HepG2 (cell line): Measurements from ENCODE around the gene TMEM33. TPM values are rescaled to one million over a fixed set of nuclear protein-coding genes. Genes with fewer than 3 reads are reported as not detected.

ENCODE experiments used
- ARNTL ChIP-seq: sonication (generic); formaldehyde crosslinking; IDR thresholded peaks from 2 replicates; pipeline ENCODE4 v1.4.0; 2020; ENCODE audit warnings: mild to moderate bottlenecking, missing genetic modification reagents
- CEBPZ ChIP-seq: IDR thresholded peaks from 2 replicates; pipeline ENCODE4 v1.6.1; 2012; ENCODE audit warnings: low read length, improper control_type of control experiment
- GLI4 ChIP-seq: sonication (generic); formaldehyde crosslinking; IDR thresholded peaks from 2 replicates; pipeline ENCODE4 v1.5.1; 2020; ENCODE audit warnings: missing genetic modification reagents, mild to moderate bottlenecking, moderate library complexity, borderline replicate concordance
- HES4 ChIP-seq: sonication (generic); formaldehyde crosslinking; IDR thresholded peaks from 2 replicates; pipeline ENCODE4 v1.9.0; 2021; ENCODE audit warnings: mild to moderate bottlenecking, missing genetic modification reagents, borderline replicate concordance
- MAFG ChIP-seq: sonication (generic); formaldehyde crosslinking; IDR thresholded peaks from 2 replicates; pipeline ENCODE4 v1.5.1; 2020; ENCODE audit warnings: mild to moderate bottlenecking, missing genetic modification reagents
- RBM22 ChIP-seq: fragments of 200-400 bp; formaldehyde crosslinking; optimal IDR thresholded peaks from 2 replicates; pipeline ENCODE3; 2017; ENCODE audit warnings: mild to moderate bottlenecking, low read length, moderate library complexity
- RNF2 ChIP-seq: fragments of 450-650 bp; conservative IDR thresholded peaks from 2 replicates; pipeline ENCODE4 v1.6.1; 2016; ENCODE audit warnings: low read depth
- SAP130 ChIP-seq: IDR thresholded peaks from 2 replicates; pipeline ENCODE4 v1.6.1; 2016; ENCODE audit warnings: low read depth
- TFE3 ChIP-seq: IDR thresholded peaks from 2 replicates; pipeline ENCODE4 v1.6.1; 2016
- YEATS4 ChIP-seq: sonication (generic); formaldehyde crosslinking; IDR thresholded peaks from 2 replicates; pipeline ENCODE4 v1.4.0; 2020; ENCODE audit warnings: missing genetic modification reagents, borderline replicate concordance
- ZNF17 ChIP-seq: sonication (generic); formaldehyde crosslinking; IDR thresholded peaks from 2 replicates; pipeline ENCODE4 v1.5.0; 2020; ENCODE audit warnings: mild to moderate bottlenecking, missing genetic modification reagents
- ZNF446 ChIP-seq: sonication (generic); formaldehyde crosslinking; IDR thresholded peaks from 2 replicates; pipeline ENCODE4 v1.5.0; 2020; ENCODE audit warnings: mild to moderate bottlenecking, missing genetic modification reagents
- ZNF674 ChIP-seq: sonication (generic); formaldehyde crosslinking; IDR thresholded peaks from 2 replicates; pipeline ENCODE4 v1.5.0; 2020; ENCODE audit warnings: low read depth, mild to moderate bottlenecking, missing genetic modification reagents
- polyA plus RNA-seq, 8 experiments: library from polyadenylated mRNA; depleted of rRNA in 3 of 8; stranded (reverse) in 7 of 8; unstranded in 1 of 8; fragments of >200 nt; fragmentation: Illumina TruSeq in 4 of 8; extraction: Trizol in 4 of 8; gene quantifications; 2 replicates each; pipeline versions ENCODE4 v1.2.1 to v1.2.3, GENCODE V29; 2011 to 2016; ENCODE audit warnings: low read depth in 4 of 8, missing spikeins in 1 of 8, mixed read lengths in 1 of 8; ENCODE audit not compliant: insufficient read depth in 1 of 8
- total RNA-seq, 5 experiments: library from RNA; depleted of rRNA; stranded (reverse); fragments of >200 nt; fragmentation: Illumina TruSeq; extraction: Trizol; gene quantifications; 2 replicates each; pipeline ENCODE4 v1.2.3, GENCODE V29; 2016; ENCODE audit warnings: low read depth in 1 of 5
- TF ChIP-seq, protein P1 (sequence below): sonication (generic); formaldehyde crosslinking; IDR thresholded peaks from 2 replicates; pipeline ENCODE4 v1.5.0; 2020; ENCODE audit warnings: mild to moderate bottlenecking, missing genetic modification reagents, borderline replicate concordance
- TF ChIP-seq, protein P2 (sequence below): sonication (generic); formaldehyde crosslinking; IDR thresholded peaks from 2 replicates; pipeline ENCODE4 v1.4.0; 2020; ENCODE audit warnings: missing genetic modification reagents

The TMEM33 gene
- total and polyA plus RNA-seq, 2 of the 13 experiments (the other 11 are each of a cell fraction or from before 2014, with no cell fraction given) = 36.1 to 66.6 TPM

DNA sequence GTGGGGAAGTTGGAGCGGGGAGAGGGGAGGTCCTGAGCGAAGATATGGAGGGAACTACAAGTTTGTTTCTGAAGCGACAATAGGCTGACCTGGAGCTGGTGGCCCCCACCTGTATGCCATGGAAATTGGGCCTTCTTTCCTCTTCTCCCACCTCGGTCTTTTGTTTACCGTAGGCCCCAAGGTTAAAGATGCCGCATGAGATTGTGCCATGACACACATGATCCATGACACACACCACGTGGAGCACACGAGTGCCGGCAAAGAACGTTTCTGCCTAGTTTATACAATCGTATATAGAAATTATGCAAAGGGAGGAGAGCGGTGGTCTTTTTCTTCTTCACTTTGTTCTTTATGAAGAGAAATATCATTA lies 408 bp downstream of the TMEM33 start (continued):
- TF ChIP-seq ZNF17 (CRISPR knock-in tag) (no peak), SAP130 (CRISPR knock-in tag) (peak; percentile 59; the same call in 1 of the 2 replicates), GLI4 (no peak), RNF2 (peak; percentile 52; the same call in 1 of the 2 replicates), ZNF674 (CRISPR knock-in tag) (no peak), YEATS4 (CRISPR knock-in tag) (0 out of 2 replicates have a peak, but pooled peaks have one; percentile 19), TFE3 (CRISPR knock-in tag) (peak; percentile 42; the same call in 1 of the 2 replicates), HES4 (CRISPR knock-in tag) (no peak), ARNTL (0 out of 2 replicates have a peak, but pooled peaks have one; percentile 5), RBM22 (no peak), MAFG (no peak), ZNF446 (CRISPR knock-in tag) (no peak; the same call in 1 of the 2 replicates), CEBPZ (no peak)
- TF ChIP-seq, protein P1, sequence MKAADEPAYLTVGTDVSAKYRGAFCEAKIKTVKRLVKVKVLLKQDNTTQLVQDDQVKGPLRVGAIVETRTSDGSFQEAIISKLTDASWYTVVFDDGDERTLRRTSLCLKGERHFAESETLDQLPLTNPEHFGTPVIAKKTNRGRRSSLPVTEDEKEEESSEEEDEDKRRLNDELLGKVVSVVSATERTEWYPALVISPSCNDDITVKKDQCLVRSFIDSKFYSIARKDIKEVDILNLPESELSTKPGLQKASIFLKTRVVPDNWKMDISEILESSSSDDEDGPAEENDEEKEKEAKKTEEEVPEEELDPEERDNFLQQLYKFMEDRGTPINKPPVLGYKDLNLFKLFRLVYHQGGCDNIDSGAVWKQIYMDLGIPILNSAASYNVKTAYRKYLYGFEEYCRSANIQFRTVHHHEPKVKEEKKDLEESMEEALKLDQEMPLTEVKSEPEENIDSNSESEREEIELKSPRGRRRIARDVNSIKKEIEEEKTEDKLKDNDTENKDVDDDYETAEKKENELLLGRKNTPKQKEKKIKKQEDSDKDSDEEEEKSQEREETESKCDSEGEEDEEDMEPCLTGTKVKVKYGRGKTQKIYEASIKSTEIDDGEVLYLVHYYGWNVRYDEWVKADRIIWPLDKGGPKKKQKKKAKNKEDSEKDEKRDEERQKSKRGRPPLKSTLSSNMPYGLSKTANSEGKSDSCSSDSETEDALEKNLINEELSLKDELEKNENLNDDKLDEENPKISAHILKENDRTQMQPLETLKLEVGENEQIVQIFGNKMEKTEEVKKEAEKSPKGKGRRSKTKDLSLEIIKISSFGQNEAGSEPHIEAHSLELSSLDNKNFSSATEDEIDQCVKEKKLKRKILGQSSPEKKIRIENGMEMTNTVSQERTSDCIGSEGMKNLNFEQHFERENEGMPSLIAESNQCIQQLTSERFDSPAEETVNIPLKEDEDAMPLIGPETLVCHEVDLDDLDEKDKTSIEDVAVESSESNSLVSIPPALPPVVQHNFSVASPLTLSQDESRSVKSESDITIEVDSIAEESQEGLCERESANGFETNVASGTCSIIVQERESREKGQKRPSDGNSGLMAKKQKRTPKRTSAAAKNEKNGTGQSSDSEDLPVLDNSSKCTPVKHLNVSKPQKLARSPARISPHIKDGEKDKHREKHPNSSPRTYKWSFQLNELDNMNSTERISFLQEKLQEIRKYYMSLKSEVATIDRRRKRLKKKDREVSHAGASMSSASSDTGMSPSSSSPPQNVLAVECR (CRISPR knock-in tag) = peak; percentile 6; the same call in 1 of the 2 replicates
- TF ChIP-seq, protein P2, sequence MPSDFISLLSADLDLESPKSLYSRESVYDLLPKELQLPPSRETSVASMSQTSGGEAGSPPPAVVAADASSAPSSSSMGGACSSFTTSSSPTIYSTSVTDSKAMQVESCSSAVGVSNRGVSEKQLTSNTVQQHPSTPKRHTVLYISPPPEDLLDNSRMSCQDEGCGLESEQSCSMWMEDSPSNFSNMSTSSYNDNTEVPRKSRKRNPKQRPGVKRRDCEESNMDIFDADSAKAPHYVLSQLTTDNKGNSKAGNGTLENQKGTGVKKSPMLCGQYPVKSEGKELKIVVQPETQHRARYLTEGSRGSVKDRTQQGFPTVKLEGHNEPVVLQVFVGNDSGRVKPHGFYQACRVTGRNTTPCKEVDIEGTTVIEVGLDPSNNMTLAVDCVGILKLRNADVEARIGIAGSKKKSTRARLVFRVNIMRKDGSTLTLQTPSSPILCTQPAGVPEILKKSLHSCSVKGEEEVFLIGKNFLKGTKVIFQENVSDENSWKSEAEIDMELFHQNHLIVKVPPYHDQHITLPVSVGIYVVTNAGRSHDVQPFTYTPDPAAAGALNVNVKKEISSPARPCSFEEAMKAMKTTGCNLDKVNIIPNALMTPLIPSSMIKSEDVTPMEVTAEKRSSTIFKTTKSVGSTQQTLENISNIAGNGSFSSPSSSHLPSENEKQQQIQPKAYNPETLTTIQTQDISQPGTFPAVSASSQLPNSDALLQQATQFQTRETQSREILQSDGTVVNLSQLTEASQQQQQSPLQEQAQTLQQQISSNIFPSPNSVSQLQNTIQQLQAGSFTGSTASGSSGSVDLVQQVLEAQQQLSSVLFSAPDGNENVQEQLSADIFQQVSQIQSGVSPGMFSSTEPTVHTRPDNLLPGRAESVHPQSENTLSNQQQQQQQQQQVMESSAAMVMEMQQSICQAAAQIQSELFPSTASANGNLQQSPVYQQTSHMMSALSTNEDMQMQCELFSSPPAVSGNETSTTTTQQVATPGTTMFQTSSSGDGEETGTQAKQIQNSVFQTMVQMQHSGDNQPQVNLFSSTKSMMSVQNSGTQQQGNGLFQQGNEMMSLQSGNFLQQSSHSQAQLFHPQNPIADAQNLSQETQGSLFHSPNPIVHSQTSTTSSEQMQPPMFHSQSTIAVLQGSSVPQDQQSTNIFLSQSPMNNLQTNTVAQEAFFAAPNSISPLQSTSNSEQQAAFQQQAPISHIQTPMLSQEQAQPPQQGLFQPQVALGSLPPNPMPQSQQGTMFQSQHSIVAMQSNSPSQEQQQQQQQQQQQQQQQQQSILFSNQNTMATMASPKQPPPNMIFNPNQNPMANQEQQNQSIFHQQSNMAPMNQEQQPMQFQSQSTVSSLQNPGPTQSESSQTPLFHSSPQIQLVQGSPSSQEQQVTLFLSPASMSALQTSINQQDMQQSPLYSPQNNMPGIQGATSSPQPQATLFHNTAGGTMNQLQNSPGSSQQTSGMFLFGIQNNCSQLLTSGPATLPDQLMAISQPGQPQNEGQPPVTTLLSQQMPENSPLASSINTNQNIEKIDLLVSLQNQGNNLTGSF (CRISPR knock-in tag) = no peak
